HepG2 (cell line): ENCODE measurements around the gene QPCT. TPM values are rescaled to one million over a fixed set of nuclear protein-coding genes. Genes with fewer than 3 reads are reported as not detected.

Experiments used
- ATAC-seq: fragments of 200-7000 bp; cut with Tn5 transposase; 3 replicates; pipeline ENCODE4 v1.9.1; 2020; ENCODE audit warnings: mild to moderate bottlenecking, moderate library complexity
- BruUV-seq: library from RNA; stranded (reverse); fragments of 400-500 nt; replicated peaks from 2 replicates; lab custom pipeline; 2021; lab: Mats Ljungman, UMichigan
- CTCF ChIA-PET: fragments of 300-600 bp; formaldehyde crosslinking; extraction: SDS; loops from one replicate; lab custom pipeline; 2021; ENCODE audit warnings: low total read pairs, inconsistent platforms, low intra/inter-chr PET ratio; lab: Yijun Ruan, JAX
- POLR2A ChIA-PET: fragments of 350-600 bp; sonication (Branson Sonifier 250); formaldehyde crosslinking; loops from one replicate; lab custom pipeline; 2020; ENCODE audit warnings: antibody characterized with exemption, inconsistent platforms; lab: Yijun Ruan, JAX
- DNase-seq: peaks from one replicate; pipeline ENCODE4 v3.0.0-alpha.2; 2015; ENCODE audit warnings: low spot score
- FAIRE-seq: peaks from 3 replicates; lab custom pipeline; 2011; peaks lifted over from hg19 to GRCh38; lab: Jason Lieb, UNC
- H2AFZ ChIP-seq: one replicate; pipeline ENCODE4 v1.6.1; 2011; ENCODE audit warnings: low read length, inconsistent platforms
- H3K27ac ChIP-seq: fragments of 300-600 bp; 3 replicates; pipeline ENCODE4 v1.8.0; 2011; ENCODE audit warnings: mixed run types, mild to moderate bottlenecking, mixed read lengths, low read length, inconsistent platforms; ENCODE audit not compliant: insufficient read depth; ENCODE audit errors: extremely low read length
- H3K27me3 ChIP-seq, 2 experiments: fragments of 200-600 bp in 1 of 2; 2 replicates in 1 of 2; 3 replicates in 1 of 2; pipeline versions ENCODE4 v1.6.0 to v1.8.0; 2011; ENCODE audit warnings: low read length in 2 of 2, mild to moderate bottlenecking in 2 of 2, moderate library complexity in 2 of 2, inconsistent platforms in 1 of 2; ENCODE audit not compliant: insufficient read depth in 2 of 2, control insufficient read depth in 1 of 2
- H3K36me3 ChIP-seq, 2 experiments: fragments of 200-600 bp in 1 of 2; replicated peaks in 1 of 2; 2 replicates in 1 of 2; 3 replicates in 1 of 2; pipeline versions ENCODE4 v1.5.1 to v1.8.0; 2011; ENCODE audit warnings: low read length in 2 of 2, inconsistent platforms in 1 of 2; ENCODE audit not compliant: insufficient read depth in 2 of 2, control insufficient read depth in 1 of 2
- H3K4me1 ChIP-seq: 2 replicates; pipeline ENCODE4 v1.5.1; 2012; ENCODE audit warnings: low read length, inconsistent platforms; ENCODE audit not compliant: insufficient read depth
- H3K4me2 ChIP-seq: 2 replicates; pipeline ENCODE4 v1.6.0; 2011; ENCODE audit warnings: low read depth, low read length, inconsistent platforms
- H3K4me3 ChIP-seq, 3 experiments: fragments of 200-600 bp in 1 of 3; sonication (generic), shearing (Covaris generic) in 1 of 3; replicated peaks in 1 of 3; 2 replicates each; pipeline ENCODE4 v1.5.1; 2011 to 2016; ENCODE audit warnings: low read length in 3 of 3, inconsistent platforms in 2 of 3, low read depth in 2 of 3, mild to moderate bottlenecking in 2 of 3, control low read depth in 1 of 3, mixed read lengths in 1 of 3; ENCODE audit not compliant: insufficient read depth in 1 of 3
- H3K79me2 ChIP-seq: one replicate; pipeline ENCODE4 v1.6.1; 2011; ENCODE audit warnings: low read length, inconsistent platforms; ENCODE audit not compliant: insufficient read depth
- H3K9ac ChIP-seq: 2 replicates; pipeline ENCODE4 v1.6.0; 2011; ENCODE audit warnings: mild to moderate bottlenecking, low read depth, low read length, inconsistent platforms; ENCODE audit not compliant: insufficient read depth
- H3K9me3 ChIP-seq: 2 replicates; pipeline ENCODE4 v1.5.1; 2012; ENCODE audit warnings: mild to moderate bottlenecking, low read length
- H4K20me1 ChIP-seq: 2 replicates; pipeline ENCODE4 v1.6.0; 2011; ENCODE audit warnings: inconsistent platforms, mild to moderate bottlenecking, low read length, moderate library complexity; ENCODE audit not compliant: insufficient read depth
- EEA1 ChIP-seq: sonication (generic); formaldehyde crosslinking; IDR thresholded peaks from 2 replicates; pipeline ENCODE4 v1.5.1; 2020; ENCODE audit warnings: mild to moderate bottlenecking, missing genetic modification reagents, borderline replicate concordance
- SAP130 ChIP-seq: IDR thresholded peaks from 2 replicates; pipeline ENCODE4 v1.6.1; 2016; ENCODE audit warnings: low read depth
- SATB2 ChIP-seq: sonication (generic); formaldehyde crosslinking; IDR thresholded peaks from 2 replicates; pipeline ENCODE4 v1.5.0; 2020; ENCODE audit warnings: missing genetic modification reagents
- ZIK1 ChIP-seq: sonication (generic); formaldehyde crosslinking; IDR thresholded peaks from 2 replicates; pipeline ENCODE4 v1.5.0; 2020; ENCODE audit warnings: mild to moderate bottlenecking, low read depth, missing genetic modification reagents, borderline replicate concordance
- ZKSCAN1 ChIP-seq: fragments of 150-350 bp; IDR thresholded peaks from 2 replicates; pipeline ENCODE4 v1.6.1; 2014; ENCODE audit warnings: low read length
- ZNF713 ChIP-seq: sonication (generic); formaldehyde crosslinking; IDR thresholded peaks from 2 replicates; pipeline ENCODE4 v1.4.0; 2020; ENCODE audit warnings: mild to moderate bottlenecking, missing genetic modification reagents
- whole genome bisulfite sequencing: methylation state at CpG from one replicate; pipeline ENCODE4 v1.1.6; 2017; ENCODE audit warnings: low lambda C conversion rate; 5-methylcytosine and 5-hydroxymethylcytosine counted together
- in situ Hi-C: cut with HindIII; loops from 2 replicates; pipeline ENCODE4 v1.10.0; 2017; ENCODE audit warnings: low pct_unique_long_range_greater_than_20kb; ENCODE audit not compliant: extremely low pct_ligation_motif_present
- intact Hi-C: fragments of 100-400 bp; cut with micrococcal nuclease; formaldehyde crosslinking; loops from one replicate; pipeline ENCODE4 v1.10.0; 2022; ENCODE audit not compliant: unreplicated experiment
- polyA plus RNA-seq, 8 experiments: library from polyadenylated mRNA; depleted of rRNA in 3 of 8; stranded (reverse) in 7 of 8; unstranded in 1 of 8; fragments of >200 nt; fragmentation: Illumina TruSeq in 4 of 8; extraction: Trizol in 4 of 8; gene quantifications; 2 replicates each; pipeline versions ENCODE4 v1.2.1 to v1.2.3, GENCODE V29; 2011 to 2016; ENCODE audit warnings: low read depth in 4 of 8, missing spikeins in 1 of 8, mixed read lengths in 1 of 8; ENCODE audit not compliant: insufficient read depth in 1 of 8
- total RNA-seq, 5 experiments: library from RNA; depleted of rRNA; stranded (reverse); fragments of >200 nt; fragmentation: Illumina TruSeq; extraction: Trizol; gene quantifications; 2 replicates each; pipeline ENCODE4 v1.2.3, GENCODE V29; 2016; ENCODE audit warnings: low read depth in 1 of 5
- TF ChIP-seq, protein P1 (sequence below): sonication (generic); formaldehyde crosslinking; IDR thresholded peaks from 2 replicates; pipeline ENCODE4 v1.8.0; 2022; ENCODE audit warnings: mild to moderate bottlenecking, missing genetic modification reagents
- TF ChIP-seq, protein P2 (sequence below): IDR thresholded peaks from 2 replicates; pipeline ENCODE4 v1.6.1; 2012; ENCODE audit warnings: low read length, improper control_type of control experiment

QPCT gene
- total and polyA plus RNA-seq, 2 of the 13 experiments (the other 11 are each of a cell fraction or from before 2014, with no cell fraction given), result 0.77 to 1.2 TPM

DNA sequence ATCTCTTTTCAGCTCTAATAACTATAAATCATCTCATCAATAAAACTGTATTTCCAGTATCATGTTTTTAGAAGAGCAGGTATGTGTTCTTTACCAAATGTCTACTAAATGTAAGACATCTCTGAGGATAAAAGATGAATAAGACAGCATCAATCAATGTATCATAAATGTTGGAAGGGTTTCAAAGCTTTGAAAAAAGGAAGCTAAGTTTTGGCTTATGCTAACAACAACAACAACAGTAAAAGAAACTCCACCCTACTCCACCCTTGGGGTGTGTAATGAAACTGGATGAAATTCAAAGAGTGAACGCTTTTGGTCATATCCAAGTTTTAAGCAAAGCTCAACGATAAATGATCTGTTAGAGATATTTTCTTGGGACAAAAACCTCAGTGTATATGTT, 36.9 kb upstream of the QPCT start:
- BruUV-seq, result no TSS peak
- TF ChIP-seq SATB2 (CRISPR knock-in tag) (no peak), EEA1 (no peak), ZIK1 (CRISPR knock-in tag) (no peak), SAP130 (CRISPR knock-in tag) (no peak), ZNF713 (CRISPR knock-in tag) (no peak), ZKSCAN1 (no peak)
- TF ChIP-seq, protein P1, sequence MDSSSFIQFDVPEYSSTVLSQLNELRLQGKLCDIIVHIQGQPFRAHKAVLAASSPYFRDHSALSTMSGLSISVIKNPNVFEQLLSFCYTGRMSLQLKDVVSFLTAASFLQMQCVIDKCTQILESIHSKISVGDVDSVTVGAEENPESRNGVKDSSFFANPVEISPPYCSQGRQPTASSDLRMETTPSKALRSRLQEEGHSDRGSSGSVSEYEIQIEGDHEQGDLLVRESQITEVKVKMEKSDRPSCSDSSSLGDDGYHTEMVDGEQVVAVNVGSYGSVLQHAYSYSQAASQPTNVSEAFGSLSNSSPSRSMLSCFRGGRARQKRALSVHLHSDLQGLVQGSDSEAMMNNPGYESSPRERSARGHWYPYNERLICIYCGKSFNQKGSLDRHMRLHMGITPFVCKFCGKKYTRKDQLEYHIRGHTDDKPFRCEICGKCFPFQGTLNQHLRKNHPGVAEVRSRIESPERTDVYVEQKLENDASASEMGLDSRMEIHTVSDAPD (CRISPR knock-in tag), result no peak
- TF ChIP-seq, protein P2, sequence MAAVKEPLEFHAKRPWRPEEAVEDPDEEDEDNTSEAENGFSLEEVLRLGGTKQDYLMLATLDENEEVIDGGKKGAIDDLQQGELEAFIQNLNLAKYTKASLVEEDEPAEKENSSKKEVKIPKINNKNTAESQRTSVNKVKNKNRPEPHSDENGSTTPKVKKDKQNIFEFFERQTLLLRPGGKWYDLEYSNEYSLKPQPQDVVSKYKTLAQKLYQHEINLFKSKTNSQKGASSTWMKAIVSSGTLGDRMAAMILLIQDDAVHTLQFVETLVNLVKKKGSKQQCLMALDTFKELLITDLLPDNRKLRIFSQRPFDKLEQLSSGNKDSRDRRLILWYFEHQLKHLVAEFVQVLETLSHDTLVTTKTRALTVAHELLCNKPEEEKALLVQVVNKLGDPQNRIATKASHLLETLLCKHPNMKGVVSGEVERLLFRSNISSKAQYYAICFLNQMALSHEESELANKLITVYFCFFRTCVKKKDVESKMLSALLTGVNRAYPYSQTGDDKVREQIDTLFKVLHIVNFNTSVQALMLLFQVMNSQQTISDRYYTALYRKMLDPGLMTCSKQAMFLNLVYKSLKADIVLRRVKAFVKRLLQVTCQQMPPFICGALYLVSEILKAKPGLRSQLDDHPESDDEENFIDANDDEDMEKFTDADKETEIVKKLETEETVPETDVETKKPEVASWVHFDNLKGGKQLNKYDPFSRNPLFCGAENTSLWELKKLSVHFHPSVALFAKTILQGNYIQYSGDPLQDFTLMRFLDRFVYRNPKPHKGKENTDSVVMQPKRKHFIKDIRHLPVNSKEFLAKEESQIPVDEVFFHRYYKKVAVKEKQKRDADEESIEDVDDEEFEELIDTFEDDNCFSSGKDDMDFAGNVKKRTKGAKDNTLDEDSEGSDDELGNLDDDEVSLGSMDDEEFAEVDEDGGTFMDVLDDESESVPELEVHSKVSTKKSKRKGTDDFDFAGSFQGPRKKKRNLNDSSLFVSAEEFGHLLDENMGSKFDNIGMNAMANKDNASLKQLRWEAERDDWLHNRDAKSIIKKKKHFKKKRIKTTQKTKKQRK, result no peak
- H3K79me2 ChIP-seq, result peaks cover 54% of the 10 kb centered on the region
- H2AFZ ChIP-seq, result no peak overlapping the region
- ChIA-PET POLR2A (no interaction called here), CTCF (no interaction called here)
- H3K27ac ChIP-seq, result no peak overlapping the region
- no peaks in the 10 kb centered on the region for H3K9me3 ChIP-seq
- H4K20me1 ChIP-seq, result no peaks in the 10 kb centered on the region
- in situ Hi-C loops, result no loop called here
- no peak for ATAC-seq
- peaks cover 0 to 5% of the 10 kb centered on the region in 2 experiments; a peak in 1 of 5 replicates for H3K36me3 ChIP-seq
- WGBS, result 98% methylated on average over 2 of the region's 2 CpGs
- H3K4me3 ChIP-seq, result no peak overlapping the region
- peaks cover 5% of the 10 kb centered on the region; the same call in 1 of the 2 replicates for H3K4me1 ChIP-seq
- no peak for DNase-seq
- FAIRE-seq, result no peak
- H3K4me2 ChIP-seq, result no peak overlapping the region
- intact Hi-C loops, result no loop called here
- H3K27me3 ChIP-seq, result no peaks in the 10 kb centered on the region
- no peak overlapping the region for H3K9ac ChIP-seq
